OCI-LY7 (cell line): ENCODE measurements around the gene DNAH17.

Source experiments
- CTCF ChIP-seq: fragments of 200-600 bp; sonication (generic); conservative IDR thresholded peaks from 2 replicates; pipeline ENCODE4 v1.5.1; 2014; ENCODE audit warnings: mild to moderate bottlenecking, antibody characterized with exemption, low read length, moderate library complexity, mixed read lengths
- EZH2phosphoT487 ChIP-seq: fragments of 200-600 bp; sonication (generic); IDR thresholded peaks from 2 replicates; pipeline ENCODE4 v1.6.1; 2018; ENCODE audit warnings: low read depth, borderline replicate concordance, mild to moderate bottlenecking, mixed run types, antibody characterized with exemption, low read length, moderate library complexity, mixed read lengths

- TF ChIP-seq CTCF = no peak
- no peak for TF ChIP-seq EZH2phosphoT487
Measured at GRCh38 chr17:78589031-78589675, 12.0 kb upstream of the DNAH17 start.
